Central memory CD8-positive, alpha-beta T cell (primary cell): ENCODE measurements around the gene LDHAL6B.
A peak's percentile ranks its signal among the peaks of the same experiment; 100 is the strongest.

Experiments
- ATAC-seq: fragments of 150-1000 bp; cut with Tn5 transposase; replicated peaks from 2 replicates; pipeline ENCODE4 v1.10.0; 2022; ENCODE audit warnings: mild to moderate bottlenecking, moderate FRiP score, moderate number of reproducible peaks; ENCODE audit not compliant: poor library complexity, severe bottlenecking; ENCODE audit errors: extremely low read depth
- DNase-seq, 2 donors: peaks; one replicate each; pipeline ENCODE4 v3.0.0; 2021; ENCODE audit warnings: low spot score in 2 of 2
- H3K27ac Mint-ChIP-seq: one replicate; pipeline ENCODE4 v1.8.0; 2022; ENCODE audit warnings: low read depth, mild to moderate bottlenecking, moderate library complexity, mixed read lengths
- H3K27me3 Mint-ChIP-seq: one replicate; pipeline ENCODE4 v1.8.0; 2022; ENCODE audit warnings: mixed read lengths
- H3K36me3 Mint-ChIP-seq: one replicate; pipeline ENCODE4 v1.8.0; 2022; ENCODE audit warnings: mild to moderate bottlenecking, moderate library complexity, mixed read lengths; ENCODE audit not compliant: insufficient read depth
- H3K4me1 Mint-ChIP-seq: one replicate; pipeline ENCODE4 v1.8.0; 2022; ENCODE audit warnings: mixed read lengths
- H3K4me3 Mint-ChIP-seq: one replicate; pipeline ENCODE4 v1.8.0; 2022; ENCODE audit warnings: mild to moderate bottlenecking, moderate library complexity, mixed read lengths
- H3K9me3 Mint-ChIP-seq: one replicate; pipeline ENCODE4 v1.8.0; 2022; ENCODE audit warnings: mixed read lengths

LDHAL6B gene

DNA sequence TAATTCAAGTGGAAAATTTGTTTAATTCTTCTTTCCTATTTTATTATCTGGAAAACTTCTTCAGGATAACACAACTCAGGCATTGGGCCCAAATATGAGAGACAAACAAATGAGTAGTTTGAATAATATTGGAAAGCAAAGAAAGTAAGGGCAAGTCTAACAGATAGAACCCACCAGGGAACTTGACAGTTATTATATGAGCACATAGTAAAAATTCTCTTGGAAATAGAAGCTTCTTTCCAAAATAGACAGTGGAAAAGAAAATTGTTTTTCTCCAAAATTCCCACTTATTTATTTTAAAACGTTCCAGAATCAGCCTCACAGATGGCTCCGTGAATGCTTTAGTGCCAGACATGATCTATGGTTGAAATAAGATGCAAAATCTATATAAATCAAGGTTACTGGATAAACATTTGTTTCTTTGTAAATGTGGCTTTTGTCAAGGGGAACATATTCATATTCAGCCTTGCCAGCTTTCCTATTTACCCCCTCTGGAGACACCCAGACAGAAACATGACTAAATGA is 23.9 kb downstream of the LDHAL6B start:
- no peak for ATAC-seq
- H3K9me3 Mint-ChIP-seq, result no peaks in the 10 kb centered on the region
- H3K4me1 Mint-ChIP-seq, result no peaks in the 10 kb centered on the region
- H3K36me3 Mint-ChIP-seq, result peaks cover 1% of the 10 kb centered on the region
- peaks cover 16% of the 10 kb centered on the region for H3K27me3 Mint-ChIP-seq
- no peak overlapping the region for H3K4me3 Mint-ChIP-seq
- no peak overlapping the region for H3K27ac Mint-ChIP-seq
- no peak for DNase-seq

DNA sequence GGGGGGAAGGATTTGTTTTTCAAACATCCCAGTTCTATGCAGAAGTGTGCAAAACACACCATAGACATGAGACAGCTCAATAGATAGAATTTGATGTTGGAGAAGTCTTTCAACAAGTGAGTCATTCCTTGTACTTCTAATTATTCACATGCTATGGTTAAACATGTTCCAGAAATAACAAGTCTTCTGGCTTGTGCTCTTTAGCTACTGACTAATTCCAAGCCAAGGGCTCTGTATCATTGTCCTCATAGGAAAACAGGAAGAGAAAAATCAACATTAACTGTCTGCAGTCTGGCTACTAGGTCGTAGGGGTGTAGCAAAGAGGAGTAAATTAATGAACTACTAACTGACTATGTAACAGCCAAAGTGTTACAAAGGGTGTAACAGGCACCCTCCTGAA is 25.8 kb downstream of the LDHAL6B start:
- no peak for ATAC-seq
- H3K36me3 Mint-ChIP-seq, result no peaks in the 10 kb centered on the region
- peaks cover 13% of the 10 kb centered on the region for H3K27me3 Mint-ChIP-seq
- H3K4me3 Mint-ChIP-seq, result no peak overlapping the region
- H3K4me1 Mint-ChIP-seq, result no peaks in the 10 kb centered on the region
- DNase-seq, result no peak
- no peaks in the 10 kb centered on the region for H3K9me3 Mint-ChIP-seq
- H3K27ac Mint-ChIP-seq, result no peak overlapping the region

DNA sequence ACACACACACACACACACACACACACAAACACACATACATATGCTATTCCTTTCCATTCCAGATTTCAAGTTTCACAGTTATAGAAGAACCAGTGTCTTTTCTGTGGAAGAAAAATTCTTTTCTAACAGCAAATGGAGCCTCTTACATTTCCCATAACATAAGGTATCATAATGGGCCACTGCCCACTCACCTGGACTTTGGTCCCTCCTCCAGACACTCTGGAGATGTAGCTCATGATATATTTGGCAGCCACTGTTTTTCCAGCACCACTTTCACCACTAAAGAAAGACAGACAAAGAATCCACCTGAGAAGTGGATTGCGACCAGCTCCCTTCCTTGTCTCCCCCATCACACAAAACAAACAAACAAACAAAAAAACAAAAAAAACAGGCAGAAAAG is 29.8 kb downstream of the LDHAL6B start:
- no peak overlapping the region for H3K4me3 Mint-ChIP-seq
- H3K9me3 Mint-ChIP-seq, result no peaks in the 10 kb centered on the region
- no peak for ATAC-seq
- peaks cover 17% of the 10 kb centered on the region for H3K27me3 Mint-ChIP-seq
- H3K36me3 Mint-ChIP-seq, result no peaks in the 10 kb centered on the region
- no peak overlapping the region for H3K27ac Mint-ChIP-seq
- DNase-seq, result no peak
- H3K4me1 Mint-ChIP-seq, result no peaks in the 10 kb centered on the region

DNA sequence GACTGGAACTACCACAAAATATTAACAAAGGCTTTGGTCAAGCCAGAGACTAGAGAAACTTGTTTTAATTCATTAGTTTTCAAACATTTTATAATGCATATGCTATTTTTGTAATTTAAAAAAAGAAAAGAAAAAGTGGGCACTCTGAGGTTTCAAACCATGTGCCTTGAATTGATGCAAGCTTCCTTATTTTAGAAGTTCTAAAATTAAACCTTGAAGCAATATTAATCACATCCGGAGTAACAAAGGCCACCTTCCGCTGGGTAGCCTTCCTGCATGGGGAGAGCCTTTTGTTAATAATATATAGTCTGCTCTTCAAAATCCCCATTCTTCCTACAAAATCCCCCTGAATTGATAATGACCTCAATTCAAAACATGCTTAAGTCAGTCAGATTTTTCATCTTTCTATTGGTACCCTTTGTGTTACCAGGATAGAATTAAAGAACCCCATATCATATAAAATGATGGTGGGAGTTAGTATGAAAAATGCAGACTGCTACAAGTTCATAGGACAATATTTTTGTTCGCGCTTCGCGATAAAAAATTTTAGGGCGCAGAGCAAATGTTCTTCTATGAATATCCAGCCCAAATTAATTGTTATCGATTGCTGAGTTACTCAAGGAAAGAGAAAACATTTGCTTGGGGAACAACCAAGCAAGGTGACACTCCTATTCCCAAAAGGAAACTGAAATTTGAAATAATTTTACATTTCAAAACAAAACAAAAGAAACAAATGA is 30.6 kb downstream of the LDHAL6B start:
- Mint-ChIP-seq H3K9me3 (no peaks in the 10 kb centered on the region), H3K36me3 (no peaks in the 10 kb centered on the region), H3K27ac (no peak overlapping the region), H3K4me1 (no peaks in the 10 kb centered on the region), H3K4me3 (no peak overlapping the region), H3K27me3 (peaks cover 17% of the 10 kb centered on the region)
- DNase-seq (no peak), ATAC-seq (no peak)

DNA sequence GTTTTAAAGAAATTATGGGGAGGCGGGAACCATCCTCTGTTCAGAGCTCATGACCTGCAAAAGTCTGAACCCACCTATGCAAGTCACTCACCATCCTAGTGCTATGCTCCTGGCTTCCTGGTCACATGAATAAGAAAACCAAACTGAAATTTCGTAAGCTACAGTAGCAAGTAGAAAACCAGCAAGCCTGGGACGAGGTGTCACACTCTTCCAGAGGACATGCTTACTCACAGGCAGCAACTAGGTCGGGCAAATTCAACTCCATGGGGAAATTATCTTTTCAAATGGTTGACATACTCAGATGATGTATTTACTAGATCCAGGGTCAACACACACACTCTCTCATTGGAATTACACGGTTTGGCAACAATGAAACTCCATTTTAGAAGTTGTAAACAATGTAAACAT is 31.3 kb downstream of the LDHAL6B start:
- ATAC-seq (no peak), DNase-seq (no peak)
- H3K9me3 Mint-ChIP-seq, result no peaks in the 10 kb centered on the region
- no peak overlapping the region for H3K27ac Mint-ChIP-seq
- no peak overlapping the region for H3K4me3 Mint-ChIP-seq
- H3K36me3 Mint-ChIP-seq, result no peaks in the 10 kb centered on the region
- H3K4me1 Mint-ChIP-seq, result no peaks in the 10 kb centered on the region
- peaks cover 17% of the 10 kb centered on the region for H3K27me3 Mint-ChIP-seq

DNA sequence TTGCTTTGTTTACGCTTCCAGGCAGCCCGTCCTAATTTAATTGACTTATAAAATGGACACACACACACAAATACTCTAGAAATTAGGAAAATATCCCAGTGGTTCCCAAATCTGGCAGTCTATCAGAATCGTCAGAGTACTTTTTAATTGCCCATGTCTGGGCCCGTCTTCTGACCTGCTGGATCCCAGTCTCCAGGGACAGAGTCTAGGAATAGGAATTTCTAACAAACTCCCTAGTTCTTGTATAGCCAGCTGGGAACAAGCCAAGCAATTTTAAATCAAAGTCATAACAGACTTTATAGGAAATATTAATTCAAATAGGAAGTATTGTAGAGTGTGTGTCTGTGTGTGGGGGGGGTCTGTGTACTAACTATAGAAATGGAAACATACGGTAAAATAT is 33.4 kb downstream of the LDHAL6B start:
- Mint-ChIP-seq H3K4me3 (no peak overlapping the region), H3K9me3 (no peaks in the 10 kb centered on the region), H3K27ac (no peak overlapping the region), H3K4me1 (no peaks in the 10 kb centered on the region), H3K36me3 (no peaks in the 10 kb centered on the region), H3K27me3 (peaks cover 17% of the 10 kb centered on the region)
- ATAC-seq, result no peak
- no peak for DNase-seq

DNA sequence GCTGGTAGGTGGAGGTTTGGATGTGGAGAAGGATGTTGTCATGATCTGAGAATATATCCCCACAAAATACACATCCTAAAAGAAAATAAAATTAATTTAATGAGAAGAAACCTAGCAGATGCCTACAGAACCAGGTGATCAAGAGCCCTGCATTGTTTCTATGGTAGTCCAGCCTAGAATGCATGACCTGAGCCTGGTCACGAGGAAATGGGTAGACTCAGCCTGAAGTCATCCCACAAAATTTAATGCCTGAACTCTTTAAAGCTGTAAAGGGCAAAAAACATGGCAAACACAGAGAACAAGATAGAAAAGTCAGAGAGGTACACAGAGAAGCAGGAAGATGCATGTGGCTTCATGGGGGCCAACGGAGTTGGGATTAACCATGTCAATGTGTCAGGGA is 36.0 kb downstream of the LDHAL6B start:
- Mint-ChIP-seq H3K9me3 (no peaks in the 10 kb centered on the region), H3K27ac (no peak overlapping the region), H3K36me3 (no peaks in the 10 kb centered on the region), H3K4me3 (no peak overlapping the region), H3K27me3 (peaks cover 7% of the 10 kb centered on the region), H3K4me1 (no peaks in the 10 kb centered on the region)
- ATAC-seq (no peak), DNase-seq (no peak)

DNA sequence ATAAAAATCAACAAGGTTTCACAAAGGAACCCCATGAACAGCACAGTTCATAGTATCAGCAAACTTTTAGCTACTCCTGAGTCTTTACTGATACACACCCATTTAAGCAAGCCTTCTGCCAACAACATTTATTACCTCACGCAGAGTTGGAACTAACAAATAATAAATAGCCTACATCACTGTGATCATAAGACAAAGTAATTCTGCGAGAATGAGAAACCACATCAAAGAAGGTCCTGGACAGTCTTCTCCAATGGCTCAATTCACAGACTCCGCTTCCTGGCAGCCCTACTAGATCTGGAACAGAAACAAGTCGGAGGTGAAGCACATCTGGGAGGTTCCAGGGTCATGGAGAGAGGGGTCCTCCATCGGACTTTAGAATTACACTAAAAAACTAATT is 37.0 kb downstream of the LDHAL6B start:
- no peaks in the 10 kb centered on the region for H3K4me1 Mint-ChIP-seq
- H3K4me3 Mint-ChIP-seq, result no peak overlapping the region
- no peak overlapping the region for H3K27ac Mint-ChIP-seq
- DNase-seq, result no peak
- ATAC-seq, result no peak
- no peaks in the 10 kb centered on the region for H3K9me3 Mint-ChIP-seq
- no peaks in the 10 kb centered on the region for H3K36me3 Mint-ChIP-seq
- H3K27me3 Mint-ChIP-seq, result peaks cover 7% of the 10 kb centered on the region

DNA sequence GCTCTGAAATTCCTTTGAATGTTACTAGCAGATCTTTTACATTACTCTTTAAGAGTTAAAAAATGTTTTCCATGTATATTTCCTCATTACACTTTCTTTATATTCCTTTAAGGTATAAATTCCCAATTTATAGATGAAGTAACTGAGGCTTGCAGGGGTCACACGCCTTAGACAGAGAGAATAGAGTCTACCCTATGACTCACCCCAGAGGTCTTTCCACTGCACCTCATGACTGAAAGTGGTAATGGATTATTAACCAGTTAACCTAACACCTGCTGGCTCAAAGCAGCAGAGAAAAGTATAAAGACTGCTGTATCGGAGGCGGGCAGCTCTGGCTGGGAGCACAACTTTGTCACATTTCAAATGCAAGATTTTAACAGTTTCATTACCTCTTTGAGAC is 37.7 kb downstream of the LDHAL6B start:
- H3K27me3 Mint-ChIP-seq, result peaks cover 7% of the 10 kb centered on the region
- H3K4me3 Mint-ChIP-seq, result no peak overlapping the region
- H3K4me1 Mint-ChIP-seq, result no peaks in the 10 kb centered on the region
- DNase-seq (no peak), ATAC-seq (no peak)
- H3K27ac Mint-ChIP-seq, result no peak overlapping the region
- no peaks in the 10 kb centered on the region for H3K9me3 Mint-ChIP-seq
- H3K36me3 Mint-ChIP-seq, result no peaks in the 10 kb centered on the region

DNA sequence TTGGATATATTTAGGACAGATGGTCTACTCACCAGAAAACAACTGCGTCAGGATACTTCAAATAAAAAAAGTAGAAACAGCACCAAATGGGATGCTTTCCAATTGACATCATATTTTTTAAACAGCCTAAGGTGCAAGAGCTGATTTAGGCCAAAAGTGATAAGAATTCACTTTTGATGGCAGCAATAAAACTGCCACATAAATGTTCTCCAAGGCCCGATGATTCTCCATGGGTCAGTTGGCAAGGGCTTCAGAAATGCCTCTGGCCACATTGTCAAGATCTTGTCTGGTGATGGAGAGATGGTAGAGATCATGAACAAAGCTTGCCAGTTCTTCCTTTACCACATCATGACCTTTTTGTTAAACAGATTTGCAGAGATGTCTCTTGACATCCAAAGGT is 38.9 kb downstream of the LDHAL6B start:
- Mint-ChIP-seq H3K9me3 (no peaks in the 10 kb centered on the region), H3K27me3 (peaks cover 6% of the 10 kb centered on the region), H3K36me3 (no peaks in the 10 kb centered on the region), H3K4me3 (no peak overlapping the region), H3K27ac (no peak overlapping the region), H3K4me1 (no peaks in the 10 kb centered on the region)
- DNase-seq, result no peak
- ATAC-seq, result no peak

DNA sequence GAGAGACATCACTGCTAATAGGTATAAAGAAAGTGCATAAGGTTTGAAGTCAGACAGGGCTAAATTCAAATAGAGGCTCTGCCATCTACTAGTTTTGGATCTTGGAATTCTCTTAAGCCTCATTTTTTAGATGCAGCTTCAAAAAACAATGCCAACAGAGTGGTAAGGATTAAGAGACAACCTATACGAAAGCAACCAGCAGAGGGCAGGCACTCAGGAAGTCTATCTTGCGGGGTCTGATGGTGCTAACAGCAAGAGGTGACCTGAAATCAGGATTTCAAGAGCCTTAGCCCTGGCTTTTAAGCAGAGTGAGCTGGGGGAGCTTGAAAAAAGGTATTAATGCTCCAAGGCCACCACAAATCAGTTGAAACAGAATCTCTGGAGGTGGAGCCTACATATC is 40.7 kb downstream of the LDHAL6B start:
- Mint-ChIP-seq H3K27ac (no peak overlapping the region), H3K4me3 (no peak overlapping the region), H3K4me1 (no peaks in the 10 kb centered on the region), H3K27me3 (no peaks in the 10 kb centered on the region), H3K9me3 (no peaks in the 10 kb centered on the region), H3K36me3 (no peaks in the 10 kb centered on the region)
- ATAC-seq (no peak), DNase-seq (peak; percentile 17 to 18)

DNA sequence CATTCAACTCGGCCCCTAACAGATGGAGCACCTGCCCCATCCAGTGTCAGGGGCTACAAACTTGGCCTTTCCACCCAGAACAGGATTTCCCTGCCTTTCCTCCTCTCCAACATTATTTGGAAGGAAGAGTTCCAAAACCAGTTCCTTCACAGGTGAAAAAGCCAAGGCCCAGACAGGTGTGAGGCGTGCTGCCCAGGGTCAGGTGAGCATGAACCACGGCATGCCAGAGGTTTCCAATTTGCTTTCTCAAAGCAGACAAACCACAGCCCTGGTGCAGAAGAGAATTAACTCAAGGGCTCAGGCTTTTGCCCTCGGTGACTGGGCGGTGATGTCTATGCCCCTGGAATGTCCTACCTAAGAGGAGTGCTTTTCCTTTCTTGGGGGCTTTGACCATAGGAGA is 43.2 kb downstream of the LDHAL6B start:
- H3K27ac Mint-ChIP-seq, result no peak overlapping the region
- H3K9me3 Mint-ChIP-seq, result no peaks in the 10 kb centered on the region
- no peaks in the 10 kb centered on the region for H3K27me3 Mint-ChIP-seq
- DNase-seq (no peak), ATAC-seq (no peak)
- H3K4me1 Mint-ChIP-seq, result no peaks in the 10 kb centered on the region
- no peaks in the 10 kb centered on the region for H3K36me3 Mint-ChIP-seq
- H3K4me3 Mint-ChIP-seq, result no peak overlapping the region

DNA sequence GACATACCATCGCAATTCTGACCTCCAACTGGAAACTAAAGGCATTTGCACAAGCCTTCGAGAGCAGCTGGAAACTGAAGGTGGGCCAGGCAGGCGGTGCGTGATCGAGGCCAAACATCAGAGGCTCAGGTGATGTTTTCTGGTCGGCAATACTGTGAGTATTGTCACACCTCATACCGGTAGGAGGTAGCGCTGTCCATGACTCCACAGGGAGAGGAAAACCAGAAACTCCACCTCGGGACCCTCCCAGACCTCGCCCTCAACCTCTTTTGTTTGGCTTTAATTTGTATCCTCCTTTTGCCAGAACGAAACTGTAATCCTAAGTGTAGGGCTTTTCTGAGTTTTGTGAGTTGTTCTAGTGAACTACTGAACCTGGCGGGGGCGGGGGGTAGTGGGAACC is 43.6 kb downstream of the LDHAL6B start:
- H3K4me3 Mint-ChIP-seq, result no peak overlapping the region
- ATAC-seq (no peak), DNase-seq (no peak)
- H3K27me3 Mint-ChIP-seq, result no peaks in the 10 kb centered on the region
- H3K4me1 Mint-ChIP-seq, result peaks cover under 1% of the 10 kb centered on the region
- no peaks in the 10 kb centered on the region for H3K36me3 Mint-ChIP-seq
- no peak overlapping the region for H3K27ac Mint-ChIP-seq
- H3K9me3 Mint-ChIP-seq, result no peaks in the 10 kb centered on the region
